PC-3 (cell line): ENCODE data around the gene SAMHD1.

Experiments
- CTCF ChIP-seq: fragments of 300-600 bp; sonication (generic); conservative IDR thresholded peaks from 2 replicates; pipeline ENCODE4 v1.5.1; 2017; ENCODE audit warnings: antibody characterized with exemption, low read depth, mild to moderate bottlenecking, low read length
- EZH2 ChIP-seq: fragments of 300-600 bp; sonication (generic); IDR thresholded peaks from one replicate; pipeline ENCODE4 v1.6.1; 2017; ENCODE audit warnings: antibody characterized with exemption, mild to moderate bottlenecking, low read length; ENCODE audit not compliant: unreplicated experiment

DNA sequence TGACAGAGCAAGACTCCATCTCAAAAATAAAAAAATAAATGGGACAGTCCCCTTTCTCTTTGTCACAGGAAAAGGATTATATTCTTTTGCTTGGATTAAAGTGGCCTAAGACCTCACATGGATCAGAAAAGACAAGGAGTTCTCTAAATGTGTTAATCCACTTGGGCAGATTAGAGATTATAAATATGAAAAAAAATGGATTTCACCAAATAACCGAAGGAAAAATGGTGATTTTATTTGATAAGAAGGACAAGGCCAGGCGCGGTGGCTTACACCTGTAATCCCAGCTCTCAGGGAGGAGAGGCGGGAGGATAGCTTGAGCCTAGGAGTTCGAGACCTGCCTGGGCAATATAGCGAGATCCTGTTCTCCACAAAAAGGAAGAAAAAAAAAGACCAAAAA lies 21.8 kb downstream of the SAMHD1 start:
- TF ChIP-seq CTCF (no peak), EZH2 (no peak)
